ENCODE data around the gene NCSTN.

The NCSTN gene

GRCh38 chr1:160342953-160343869 lies at the start of gene NCSTN, which contains the start of gene COPA:
NCSTN (plus strand) TSS chr1:160343383; CDS start chr1:160343397, 14 bp downstream.
COPA (minus strand) TSS chr1:160343250; CDS start chr1:160343170, 80 bp downstream.
- Mint-ChIP-seq H3K9me3 (no peaks in the 10 kb centered on the region), H3K4me1 (peaks cover 34% of the 10 kb centered on the region), H3K36me3 (peaks cover 17% of the 10 kb centered on the region), H3K4me3 (peak within 1 kb of the TSS; percentile 95), H3K27me3 (no peaks in the 10 kb centered on the region), H3K27ac (peak within 1 kb of the TSS; percentile 99)
- ATAC-seq (ENCODE audit: low read depth): peak; percentile 85
- peak; percentile 81 to 91 for DNase-seq (ENCODE audit: low spot score in 2 of 2)

GRCh38 chr1:160296036-160296435 lies 47.1 kb upstream of the NCSTN start:
- ATAC-seq (ENCODE audit: low read depth) (no peak), DNase-seq (ENCODE audit: low spot score in 2 of 2) (no peak)

GRCh38 chr1:160300173-160300572 lies 43.0 kb upstream of the NCSTN start:
- no peaks in the 10 kb centered on the region for H3K9me3 Mint-ChIP-seq
- no peaks in the 10 kb centered on the region for H3K4me1 Mint-ChIP-seq
- ATAC-seq (ENCODE audit: low read depth) (no peak), DNase-seq (ENCODE audit: low spot score in 2 of 2) (no peak)
- H3K27me3 Mint-ChIP-seq: no peaks in the 10 kb centered on the region
- H3K36me3 Mint-ChIP-seq: peaks cover 39% of the 10 kb centered on the region
- no peak overlapping the region for H3K27ac Mint-ChIP-seq
- H3K4me3 Mint-ChIP-seq: no peak overlapping the region

More at GRCh38 chr1:160296036-160296435, 47.1 kb upstream of the NCSTN start:
- peaks cover 4% of the 10 kb centered on the region for H3K4me1 Mint-ChIP-seq
- H3K36me3 Mint-ChIP-seq: peaks cover 57% of the 10 kb centered on the region
- H3K27me3 Mint-ChIP-seq: no peaks in the 10 kb centered on the region
- H3K9me3 Mint-ChIP-seq: no peaks in the 10 kb centered on the region
- H3K4me3 Mint-ChIP-seq: no peak overlapping the region
- H3K27ac Mint-ChIP-seq: no peak overlapping the region

GRCh38 chr1:160307118-160307791 lies 35.9 kb upstream of the NCSTN start:
- peaks cover 46% of the 10 kb centered on the region for H3K36me3 Mint-ChIP-seq
- peak; percentile 37 to 59 for DNase-seq (ENCODE audit: low spot score in 2 of 2)
- peak; percentile 100 for ATAC-seq (ENCODE audit: low read depth)
- peak overlapping the region; percentile 60 for H3K4me3 Mint-ChIP-seq
- no peaks in the 10 kb centered on the region for H3K27me3 Mint-ChIP-seq
- H3K4me1 Mint-ChIP-seq: peaks cover 32% of the 10 kb centered on the region
- no peaks in the 10 kb centered on the region for H3K9me3 Mint-ChIP-seq
- peak overlapping the region; percentile 97 for H3K27ac Mint-ChIP-seq

GRCh38 chr1:160308451-160309184 lies 34.6 kb upstream of the NCSTN start:
- Mint-ChIP-seq H3K4me3 (no peak overlapping the region), H3K36me3 (peaks cover 51% of the 10 kb centered on the region), H3K27ac (peak overlapping the region; percentile 97), H3K4me1 (peaks cover 32% of the 10 kb centered on the region), H3K27me3 (no peaks in the 10 kb centered on the region), H3K9me3 (no peaks in the 10 kb centered on the region)
- ATAC-seq (ENCODE audit: low read depth) (no peak), DNase-seq (ENCODE audit: low spot score in 2 of 2) (no peak)

- H3K9me3 Mint-ChIP-seq: no peaks in the 10 kb centered on the region
- ATAC-seq (ENCODE audit: low read depth) (no peak), DNase-seq (ENCODE audit: low spot score in 2 of 2) (no peak)
- H3K27ac Mint-ChIP-seq: peak overlapping the region; percentile 97
- peaks cover 32% of the 10 kb centered on the region for H3K4me1 Mint-ChIP-seq
- H3K36me3 Mint-ChIP-seq: peaks cover 52% of the 10 kb centered on the region
- no peaks in the 10 kb centered on the region for H3K27me3 Mint-ChIP-seq
- H3K4me3 Mint-ChIP-seq: no peak overlapping the region
These were observed 34.0 kb upstream of the NCSTN start for GRCh38 chr1:160309185-160309557.

- Mint-ChIP-seq H3K27me3 (no peaks in the 10 kb centered on the region), H3K27ac (peak overlapping the region; percentile 97), H3K36me3 (peaks cover 53% of the 10 kb centered on the region), H3K4me1 (peaks cover 32% of the 10 kb centered on the region), H3K4me3 (no peak overlapping the region), H3K9me3 (no peaks in the 10 kb centered on the region)
- no peak for ATAC-seq (ENCODE audit: low read depth)
- DNase-seq (ENCODE audit: low spot score in 2 of 2): no peak
These were observed 33.6 kb upstream of the NCSTN start for GRCh38 chr1:160309571-160309970.

- peaks cover 10% of the 10 kb centered on the region for H3K4me1 Mint-ChIP-seq
- no peak for ATAC-seq (ENCODE audit: low read depth)
These were observed 27.8 kb upstream of the NCSTN start for GRCh38 chr1:160315359-160315758.

GRCh38 chr1:160322831-160323230 lies 20.4 kb upstream of the NCSTN start:
- H3K27ac Mint-ChIP-seq: no peak overlapping the region
- peaks cover 42% of the 10 kb centered on the region for H3K36me3 Mint-ChIP-seq
- no peaks in the 10 kb centered on the region for H3K9me3 Mint-ChIP-seq
- H3K4me3 Mint-ChIP-seq: no peak overlapping the region
- DNase-seq (ENCODE audit: low spot score in 2 of 2) (no peak), ATAC-seq (ENCODE audit: low read depth) (no peak)
- H3K4me1 Mint-ChIP-seq: peaks cover 6% of the 10 kb centered on the region
- H3K27me3 Mint-ChIP-seq: no peaks in the 10 kb centered on the region

More at GRCh38 chr1:160315359-160315758, 27.8 kb upstream of the NCSTN start:
- H3K27ac Mint-ChIP-seq: peak overlapping the region; percentile 63
- peaks cover 9% of the 10 kb centered on the region for H3K9me3 Mint-ChIP-seq
- H3K4me3 Mint-ChIP-seq: no peak overlapping the region
- no peaks in the 10 kb centered on the region for H3K27me3 Mint-ChIP-seq
- no peak for DNase-seq (ENCODE audit: low spot score in 2 of 2)
- peaks cover 68% of the 10 kb centered on the region for H3K36me3 Mint-ChIP-seq

GRCh38 chr1:160325252-160325651 lies 17.9 kb upstream of the NCSTN start:
- peaks cover 36% of the 10 kb centered on the region for H3K36me3 Mint-ChIP-seq
- no peaks in the 10 kb centered on the region for H3K9me3 Mint-ChIP-seq
- peak overlapping the region; percentile 55 for H3K27ac Mint-ChIP-seq
- H3K27me3 Mint-ChIP-seq: no peaks in the 10 kb centered on the region
- DNase-seq (ENCODE audit: low spot score in 2 of 2) (no peak), ATAC-seq (ENCODE audit: low read depth) (no peak)
- H3K4me1 Mint-ChIP-seq: peaks cover 3% of the 10 kb centered on the region
- H3K4me3 Mint-ChIP-seq: no peak overlapping the region

- H3K4me3 Mint-ChIP-seq: no peak overlapping the region
- ATAC-seq (ENCODE audit: low read depth) (no peak), DNase-seq (ENCODE audit: low spot score in 2 of 2) (no peak)
- peaks cover 37% of the 10 kb centered on the region for H3K36me3 Mint-ChIP-seq
- H3K27ac Mint-ChIP-seq: no peak overlapping the region
- H3K4me1 Mint-ChIP-seq: peaks cover 5% of the 10 kb centered on the region
- H3K27me3 Mint-ChIP-seq: no peaks in the 10 kb centered on the region
- no peaks in the 10 kb centered on the region for H3K9me3 Mint-ChIP-seq
These were observed 16.8 kb upstream of the NCSTN start for GRCh38 chr1:160326418-160326817.

- H3K9me3 Mint-ChIP-seq: no peaks in the 10 kb centered on the region
- H3K27me3 Mint-ChIP-seq: no peaks in the 10 kb centered on the region
- H3K36me3 Mint-ChIP-seq: peaks cover 35% of the 10 kb centered on the region
- no peak overlapping the region for H3K27ac Mint-ChIP-seq
- no peak overlapping the region for H3K4me3 Mint-ChIP-seq
- H3K4me1 Mint-ChIP-seq: peaks cover 5% of the 10 kb centered on the region
- DNase-seq (ENCODE audit: low spot score in 2 of 2): no peak
- no peak for ATAC-seq (ENCODE audit: low read depth)
These were observed 15.0 kb upstream of the NCSTN start for GRCh38 chr1:160328184-160328583.

- ATAC-seq (ENCODE audit: low read depth) (no peak), DNase-seq (ENCODE audit: low spot score in 2 of 2) (no peak)
- H3K4me1 Mint-ChIP-seq: peaks cover 5% of the 10 kb centered on the region
- H3K9me3 Mint-ChIP-seq: no peaks in the 10 kb centered on the region
- H3K27me3 Mint-ChIP-seq: no peaks in the 10 kb centered on the region
- no peak overlapping the region for H3K4me3 Mint-ChIP-seq
- H3K36me3 Mint-ChIP-seq: peaks cover 34% of the 10 kb centered on the region
- H3K27ac Mint-ChIP-seq: peak overlapping the region; percentile 51
These were observed 13.1 kb upstream of the NCSTN start for GRCh38 chr1:160330119-160330518.

GRCh38 chr1:160332516-160332915 lies 10.7 kb upstream of the NCSTN start:
- no peaks in the 10 kb centered on the region for H3K9me3 Mint-ChIP-seq
- H3K4me1 Mint-ChIP-seq: peaks cover 5% of the 10 kb centered on the region
- DNase-seq (ENCODE audit: low spot score in 2 of 2): no peak
- H3K4me3 Mint-ChIP-seq: no peak overlapping the region
- H3K36me3 Mint-ChIP-seq: peaks cover 28% of the 10 kb centered on the region
- H3K27me3 Mint-ChIP-seq: no peaks in the 10 kb centered on the region
- no peak overlapping the region for H3K27ac Mint-ChIP-seq
- no peak for ATAC-seq (ENCODE audit: low read depth)
